Measurements from ENCODE around the gene LRRFIP1. TPM values are rescaled to one million over a fixed set of nuclear protein-coding genes. Genes with fewer than 3 reads are reported as not detected.

LRRFIP1 gene
- total and polyA plus RNA-seq, 2 of the 13 experiments (the other 11 are each of a cell fraction or from before 2014, with no cell fraction given), result 15.9 to 40.5 TPM

GRCh38 chr2:237585590-237586221 lies 41.7 kb upstream of the LRRFIP1 start (continued):
- peak; percentile 43; the same call in 1 of the 2 replicates for TF ChIP-seq AHDC1 (CRISPR knock-in tag; IDR thresholded peaks at IDR 0.05; ENCODE audit: borderline replicate concordance)
- TF ChIP-seq HNRNPK (IDR thresholded peaks at IDR 0.05; ENCODE audit: low read depth, low read length, poor library complexity, severe bottlenecking), result no peak
- peak; percentile 72; the same call in 1 of the 2 replicates for TF ChIP-seq ZNF556 (CRISPR knock-in tag; IDR thresholded peaks at IDR 0.05; ENCODE audit: borderline replicate concordance)
- TF ChIP-seq ZNF326 (CRISPR knock-in tag; IDR thresholded peaks at IDR 0.05; ENCODE audit: borderline replicate concordance), result no peak
- 0 out of 2 replicates have a peak, but pooled peaks have one; percentile 58 for TF ChIP-seq ZNF615 (CRISPR knock-in tag; IDR thresholded peaks at IDR 0.05; ENCODE audit: borderline replicate concordance)
- TF ChIP-seq ZNF629 (CRISPR knock-in tag; conservative IDR thresholded peaks at IDR 0.05), result peak; percentile 60
- TF ChIP-seq, protein P1, sequence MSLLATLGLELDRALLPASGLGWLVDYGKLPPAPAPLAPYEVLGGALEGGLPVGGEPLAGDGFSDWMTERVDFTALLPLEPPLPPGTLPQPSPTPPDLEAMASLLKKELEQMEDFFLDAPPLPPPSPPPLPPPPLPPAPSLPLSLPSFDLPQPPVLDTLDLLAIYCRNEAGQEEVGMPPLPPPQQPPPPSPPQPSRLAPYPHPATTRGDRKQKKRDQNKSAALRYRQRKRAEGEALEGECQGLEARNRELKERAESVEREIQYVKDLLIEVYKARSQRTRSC (CRISPR knock-in tag; IDR thresholded peaks at IDR 0.05; ENCODE audit: low read depth), result no peak
- TF ChIP-seq, protein P2, sequence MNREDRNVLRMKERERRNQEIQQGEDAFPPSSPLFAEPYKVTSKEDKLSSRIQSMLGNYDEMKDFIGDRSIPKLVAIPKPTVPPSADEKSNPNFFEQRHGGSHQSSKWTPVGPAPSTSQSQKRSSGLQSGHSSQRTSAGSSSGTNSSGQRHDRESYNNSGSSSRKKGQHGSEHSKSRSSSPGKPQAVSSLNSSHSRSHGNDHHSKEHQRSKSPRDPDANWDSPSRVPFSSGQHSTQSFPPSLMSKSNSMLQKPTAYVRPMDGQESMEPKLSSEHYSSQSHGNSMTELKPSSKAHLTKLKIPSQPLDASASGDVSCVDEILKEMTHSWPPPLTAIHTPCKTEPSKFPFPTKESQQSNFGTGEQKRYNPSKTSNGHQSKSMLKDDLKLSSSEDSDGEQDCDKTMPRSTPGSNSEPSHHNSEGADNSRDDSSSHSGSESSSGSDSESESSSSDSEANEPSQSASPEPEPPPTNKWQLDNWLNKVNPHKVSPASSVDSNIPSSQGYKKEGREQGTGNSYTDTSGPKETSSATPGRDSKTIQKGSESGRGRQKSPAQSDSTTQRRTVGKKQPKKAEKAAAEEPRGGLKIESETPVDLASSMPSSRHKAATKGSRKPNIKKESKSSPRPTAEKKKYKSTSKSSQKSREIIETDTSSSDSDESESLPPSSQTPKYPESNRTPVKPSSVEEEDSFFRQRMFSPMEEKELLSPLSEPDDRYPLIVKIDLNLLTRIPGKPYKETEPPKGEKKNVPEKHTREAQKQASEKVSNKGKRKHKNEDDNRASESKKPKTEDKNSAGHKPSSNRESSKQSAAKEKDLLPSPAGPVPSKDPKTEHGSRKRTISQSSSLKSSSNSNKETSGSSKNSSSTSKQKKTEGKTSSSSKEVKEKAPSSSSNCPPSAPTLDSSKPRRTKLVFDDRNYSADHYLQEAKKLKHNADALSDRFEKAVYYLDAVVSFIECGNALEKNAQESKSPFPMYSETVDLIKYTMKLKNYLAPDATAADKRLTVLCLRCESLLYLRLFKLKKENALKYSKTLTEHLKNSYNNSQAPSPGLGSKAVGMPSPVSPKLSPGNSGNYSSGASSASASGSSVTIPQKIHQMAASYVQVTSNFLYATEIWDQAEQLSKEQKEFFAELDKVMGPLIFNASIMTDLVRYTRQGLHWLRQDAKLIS (CRISPR knock-in tag; IDR thresholded peaks at IDR 0.05), result no peak
- TF ChIP-seq ZNF782 (CRISPR knock-in tag; IDR thresholded peaks at IDR 0.05; ENCODE audit: borderline replicate concordance), result peak; percentile 83; the same call in 1 of the 2 replicates
- TF ChIP-seq STAT6 (CRISPR knock-in tag; IDR thresholded peaks at IDR 0.05; ENCODE audit: borderline replicate concordance), result no peak

All from HepG2 (cell line).